SU-DHL-6 (cell line): ENCODE data around the gene SLC8A1.

Experiments used
- CTCF ChIP-seq: fragments of 200-600 bp; sonication (generic); IDR thresholded peaks from one replicate; pipeline ENCODE4 v1.5.1; 2017; ENCODE audit warnings: antibody characterized with exemption, mild to moderate bottlenecking, low read length, moderate library complexity; ENCODE audit not compliant: insufficient read depth, poor library complexity, severe bottlenecking
- EZH2phosphoT487 ChIP-seq: fragments of 200-600 bp; sonication (generic), shearing (Covaris generic); conservative IDR thresholded peaks from 2 replicates; pipeline ENCODE4 v1.6.1; 2018; ENCODE audit warnings: mild to moderate bottlenecking, antibody characterized with exemption, low read length, moderate library complexity, mixed read lengths

- TF ChIP-seq CTCF (no peak), EZH2phosphoT487 (no peak)
These were observed 348.3 kb downstream of the SLC8A1 start for GRCh38 chr2:40103590-40103989.
